ENCODE measurements around the gene MRPL49. TPM values are rescaled to one million over a fixed set of nuclear protein-coding genes. Genes with fewer than 3 reads are reported as not detected.

The MRPL49 gene
- total RNA-seq = 49.7 and 57.4 TPM in 2 replicates

- no peak for DNase-seq (ENCODE audit: extremely low read depth, low read depth, low spot score)
Measured at GRCh38 chr11:65121865-65122696, at the start of gene MRPL49, which contains the start of gene FAU. Gene MRPL49 (plus strand): TSS chr11:65122321. CDS start chr11:65122347, 26 bp downstream. Gene FAU (minus strand): TSS chr11:65122134. CDS start chr11:65121813, 321 bp downstream.

- no peak for DNase-seq (ENCODE audit: extremely low read depth, low read depth, low spot score)
Measured at GRCh38 chr11:65072631-65072966, 49.5 kb upstream of the MRPL49 start.

DNA sequence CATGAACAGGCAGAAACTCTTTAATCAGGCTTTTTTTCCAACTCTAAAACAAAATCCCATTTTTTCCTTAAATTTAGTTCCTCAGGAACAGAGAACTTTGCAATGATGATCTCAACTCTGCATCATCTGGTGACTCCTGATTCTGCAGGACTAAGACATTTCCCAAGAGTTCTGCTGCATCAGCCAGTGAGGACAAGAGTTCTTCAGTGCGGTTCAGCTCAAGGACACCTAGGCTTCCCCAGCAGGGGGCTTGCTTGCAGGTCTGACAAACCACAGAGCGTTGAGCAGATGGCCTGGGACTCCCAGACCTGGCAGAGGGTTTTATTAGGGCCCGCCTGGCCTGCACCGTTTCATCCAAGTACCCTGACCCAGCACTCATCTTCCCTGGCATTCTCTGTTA, 44.7 kb upstream of the MRPL49 start:
- no peak for DNase-seq (ENCODE audit: extremely low read depth, low read depth, low spot score)

DNA sequence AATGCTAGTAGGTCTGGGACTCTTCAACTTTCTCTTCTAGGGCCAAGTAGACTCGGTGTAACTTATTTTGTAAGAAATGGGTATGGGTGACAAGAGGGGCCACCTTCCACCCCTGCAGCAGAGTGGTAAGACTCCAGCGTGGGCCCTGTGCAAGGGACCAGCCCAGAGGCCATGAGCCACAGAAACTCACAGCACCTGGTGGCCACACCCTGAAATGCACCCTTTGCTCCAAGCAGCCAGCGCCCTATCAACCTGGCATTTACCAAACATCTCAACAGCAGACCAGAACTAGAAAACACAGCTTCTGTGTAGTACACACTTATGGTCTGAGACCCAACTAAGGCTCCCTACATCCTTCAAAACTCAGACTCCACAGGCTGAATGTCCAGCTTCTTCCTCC, 44.0 kb upstream of the MRPL49 start:
- no peak for DNase-seq (ENCODE audit: extremely low read depth, low read depth, low spot score)

- DNase-seq (ENCODE audit: extremely low read depth, low read depth, low spot score) = no peak
Measured at GRCh38 chr11:65078786-65079342, 43.3 kb upstream of the MRPL49 start.

- no peak for DNase-seq (ENCODE audit: extremely low read depth, low read depth, low spot score)
Measured at GRCh38 chr11:65083134-65083833, 38.8 kb upstream of the MRPL49 start.

DNA sequence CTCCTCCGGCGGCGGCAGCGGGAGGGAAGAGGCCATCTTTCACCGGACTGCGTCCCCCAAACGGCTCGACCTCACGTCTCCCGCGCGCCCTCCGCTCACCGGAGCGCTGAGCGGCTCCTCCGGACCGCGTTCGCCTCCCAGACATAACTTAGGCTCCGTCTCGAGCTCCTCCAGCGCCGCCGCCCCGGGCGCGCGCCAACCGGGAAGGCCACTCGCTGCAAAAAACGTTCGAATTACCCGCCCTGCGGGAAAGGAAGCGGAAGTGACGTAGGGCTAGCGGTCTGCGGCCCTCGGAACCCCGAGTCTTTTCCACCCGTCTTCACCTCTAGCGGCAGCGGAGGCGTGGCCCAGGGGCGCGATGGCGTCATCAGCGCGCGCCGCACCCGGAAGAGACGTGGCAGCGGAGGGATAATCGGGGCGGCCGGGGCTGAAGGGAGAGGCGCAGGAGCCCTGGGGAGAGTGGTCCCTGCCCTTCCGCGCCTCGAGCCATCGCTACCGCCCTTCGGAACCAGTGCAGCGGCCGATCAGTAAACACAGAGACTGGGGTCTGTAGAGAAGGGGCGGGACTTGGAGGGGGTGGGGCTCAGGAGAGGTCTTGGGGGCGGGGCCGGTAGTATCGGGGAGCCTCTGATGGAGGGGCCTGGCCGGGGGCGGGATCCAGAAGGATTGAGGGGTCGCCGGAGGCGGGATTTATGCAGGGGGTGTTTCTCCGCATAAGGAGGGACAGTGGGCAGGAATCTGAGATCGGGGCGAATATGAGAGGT, 38.1 kb upstream of the MRPL49 start, which contains the start of the genes CDCA5 and ZFPL1:
Gene CDCA5 (minus strand): TSS at position 207 of the 764 bp plus-strand sequence. CDS start 62 bp downstream, at position 145.
Gene ZFPL1 (plus strand): TSS at position 389 of the 764 bp plus-strand sequence. CDS start 477 bp downstream, outside the sequence.
- peak; percentile 39 for DNase-seq (ENCODE audit: extremely low read depth, low read depth, low spot score)

DNA sequence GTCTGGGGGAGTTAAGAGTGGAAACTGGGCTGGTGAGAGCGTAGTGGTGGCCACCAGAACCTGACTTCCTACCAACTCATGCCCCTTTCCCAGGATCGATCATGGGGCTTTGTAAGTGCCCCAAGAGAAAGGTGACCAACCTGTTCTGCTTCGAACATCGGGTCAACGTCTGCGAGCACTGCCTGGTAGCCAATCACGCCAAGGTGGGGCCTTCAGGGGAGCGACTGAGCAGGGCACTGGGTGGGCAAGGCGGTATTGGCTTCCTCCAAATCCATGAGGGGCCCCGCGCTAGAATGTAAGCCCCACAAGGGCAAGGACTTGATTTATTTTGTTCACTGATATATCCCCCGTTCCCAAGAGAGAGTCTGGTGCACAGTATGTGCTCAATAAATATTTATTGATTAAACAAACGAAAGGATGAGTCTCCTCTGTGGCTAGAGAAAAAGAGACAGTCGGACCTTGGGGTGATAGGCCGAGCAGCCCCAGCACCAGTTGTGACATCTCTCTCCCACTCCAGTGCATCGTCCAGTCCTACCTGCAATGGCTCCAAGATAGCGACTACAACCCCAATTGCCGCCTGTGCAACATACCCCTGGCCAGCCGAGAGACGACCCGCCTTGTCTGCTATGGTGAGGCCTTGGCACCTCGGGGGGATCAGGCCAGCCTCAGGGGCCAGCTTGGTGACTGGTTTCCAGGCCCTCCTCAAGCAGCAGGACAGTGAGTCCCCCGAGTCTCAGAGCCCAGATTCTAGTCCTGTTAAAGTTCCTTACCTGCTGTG, 37.3 kb upstream of the MRPL49 start:
- DNase-seq (ENCODE audit: extremely low read depth, low read depth, low spot score) = no peak

- DNase-seq (ENCODE audit: extremely low read depth, low read depth, low spot score) = no peak
Measured at GRCh38 chr11:65085446-65085845, 36.7 kb upstream of the MRPL49 start.

DNA sequence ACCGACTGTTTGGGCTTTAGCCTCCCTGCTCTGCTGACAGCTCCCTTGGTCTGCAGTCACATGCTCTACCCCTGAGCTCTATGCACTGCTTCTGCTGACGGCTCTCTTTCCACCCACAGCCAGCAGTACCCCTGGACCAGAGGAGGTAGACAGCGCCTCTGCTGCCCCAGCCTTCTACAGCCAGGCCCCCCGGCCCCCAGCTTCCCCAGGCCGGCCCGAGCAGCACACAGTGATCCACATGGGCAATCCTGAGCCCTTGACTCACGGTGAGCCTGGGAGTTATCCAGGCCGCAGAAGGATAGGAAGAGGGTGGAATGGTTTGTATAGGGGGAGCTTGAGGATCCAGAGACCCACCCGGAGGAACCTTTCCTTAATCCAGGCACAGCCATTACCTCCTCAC, 35.3 kb upstream of the MRPL49 start:
- no peak for DNase-seq (ENCODE audit: extremely low read depth, low read depth, low spot score)

DNA sequence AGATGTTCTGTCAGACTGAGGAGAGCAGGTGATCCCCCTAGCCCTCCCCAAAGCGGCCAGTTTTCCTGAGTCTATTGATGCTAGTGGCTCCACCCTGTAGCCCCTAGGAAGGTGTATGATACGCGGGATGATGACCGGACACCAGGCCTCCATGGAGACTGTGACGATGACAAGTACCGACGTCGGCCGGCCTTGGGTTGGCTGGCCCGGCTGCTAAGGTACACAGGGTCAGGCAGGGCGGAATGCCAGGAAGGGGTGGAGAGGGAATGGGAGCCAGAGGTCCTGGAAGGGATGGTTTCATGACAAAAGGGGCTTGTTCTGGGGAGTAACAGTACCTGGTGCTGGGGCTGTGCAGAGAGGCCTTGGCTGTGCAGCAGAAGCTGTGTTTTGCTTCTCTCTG, 34.9 kb upstream of the MRPL49 start:
- no peak for DNase-seq (ENCODE audit: extremely low read depth, low read depth, low spot score)

- no peak for DNase-seq (ENCODE audit: extremely low read depth, low read depth, low spot score)
Measured at GRCh38 chr11:65087827-65088226, 34.3 kb upstream of the MRPL49 start.

DNA sequence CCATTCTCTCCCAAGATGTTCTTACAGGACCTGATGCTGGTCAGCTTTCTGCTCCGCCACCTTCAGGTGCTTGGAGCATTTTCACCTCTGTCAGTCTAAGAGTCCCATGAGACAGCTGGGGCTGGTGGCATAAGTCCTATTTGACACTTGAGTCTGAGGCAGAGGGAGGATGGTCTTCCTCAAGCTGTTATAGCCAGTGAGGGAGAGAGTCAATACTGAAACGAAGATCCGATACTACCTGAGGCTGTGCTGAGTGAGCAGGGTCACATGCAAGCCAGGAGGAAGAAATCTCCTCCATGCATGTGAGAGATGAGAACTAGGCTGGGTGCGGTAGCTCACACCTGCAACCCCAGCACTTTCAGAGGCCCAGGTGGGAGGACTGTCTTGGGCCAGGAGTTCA, 32.5 kb upstream of the MRPL49 start:
- DNase-seq (ENCODE audit: extremely low read depth, low read depth, low spot score) = no peak

GRCh38 chr11:65090628-65091027, 31.5 kb upstream of the MRPL49 start:
- DNase-seq (ENCODE audit: extremely low read depth, low read depth, low spot score) = no peak

GRCh38 chr11:65095427-65095826, 26.7 kb upstream of the MRPL49 start:
- no peak for DNase-seq (ENCODE audit: extremely low read depth, low read depth, low spot score)

- peak; percentile 42 for DNase-seq (ENCODE audit: extremely low read depth, low read depth, low spot score)
Measured at GRCh38 chr11:65095974-65096806, 25.9 kb upstream of the MRPL49 start, which contains the start of gene VPS51. Gene VPS51 (plus strand): TSS chr11:65096214. CDS start chr11:65096251, 37 bp downstream.

- no peak for DNase-seq (ENCODE audit: extremely low read depth, low read depth, low spot score)
Measured at GRCh38 chr11:65096926-65097325, 25.2 kb upstream of the MRPL49 start.

DNA sequence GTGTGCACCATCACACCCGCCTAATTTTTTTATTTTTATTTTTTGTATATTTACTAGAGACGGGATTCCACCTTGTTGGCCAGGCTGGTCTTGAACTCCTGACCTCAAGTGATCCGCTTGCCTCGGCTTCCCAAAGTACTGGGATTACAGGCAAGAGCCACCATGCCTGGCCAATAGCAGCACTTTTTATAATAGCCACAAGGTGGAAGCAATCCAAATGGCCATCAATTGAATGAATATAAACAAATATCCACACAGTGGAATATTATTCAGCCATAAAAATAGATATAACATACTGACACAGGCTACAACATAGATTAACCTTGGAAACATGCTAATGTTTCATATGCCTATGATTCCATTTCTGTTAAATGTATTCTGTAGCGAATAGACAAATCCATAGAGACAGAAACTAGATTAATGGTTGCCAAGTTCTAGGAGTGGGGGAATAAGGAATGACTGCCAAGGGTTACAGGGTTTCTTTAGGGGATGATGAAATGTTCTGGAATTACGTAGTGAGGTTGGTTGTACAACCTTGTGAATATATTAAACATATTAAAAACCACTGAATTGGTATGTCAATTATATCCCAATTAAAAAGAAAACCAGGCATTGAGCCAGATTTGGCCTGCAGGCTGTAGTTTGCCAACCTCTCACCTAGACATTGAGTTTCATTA, 21.3 kb upstream of the MRPL49 start:
- DNase-seq (ENCODE audit: extremely low read depth, low read depth, low spot score) = no peak
